Mucosa of descending colon (tissue), 3 donors: ENCODE data around the gene FAM120AOS. TPM values are rescaled to one million over a fixed set of nuclear protein-coding genes. Genes with fewer than 3 reads are reported as not detected.

Experiments
- ATAC-seq: fragments of 200-7000 bp; cut with Tn5 transposase; one replicate; pipeline ENCODE4 v1.9.1; 2020; ENCODE audit warnings: mild to moderate bottlenecking, moderate library complexity
- DNase-seq, 3 donors: peaks; one replicate each; pipeline ENCODE4 v3.0.0-alpha.2; 2020
- H3K36me3 ChIP-seq: fragments of 200-600 bp; one replicate; pipeline ENCODE4 v1.8.0; 2021; ENCODE audit warnings: low read depth, mild to moderate bottlenecking
- H3K4me1 ChIP-seq: fragments of 200-600 bp; one replicate; pipeline ENCODE4 v1.8.0; 2021; ENCODE audit warnings: low read depth, mild to moderate bottlenecking
- H3K4me3 ChIP-seq: fragments of 200-600 bp; one replicate; pipeline ENCODE4 v1.8.0; 2021; ENCODE audit warnings: mild to moderate bottlenecking
- H3K9me3 ChIP-seq: fragments of 200-600 bp; one replicate; pipeline ENCODE4 v1.8.0; 2021; ENCODE audit warnings: mild to moderate bottlenecking
- CTCF ChIP-seq: fragments of 200-600 bp; IDR thresholded peaks from one replicate; pipeline ENCODE4 v1.8.0; 2022; ENCODE audit warnings: antibody characterized with exemption, mild to moderate bottlenecking
- intact Hi-C, 2 donors: fragments of 100-400 bp; cut with DNase I in 1 of 2; cut with micrococcal nuclease in 1 of 2; formaldehyde crosslinking; loops; one replicate each; pipeline versions ENCODE4 v1.11.0 to v1.11.1; 2022; cut with DNase I, micrococcal nuclease
- total RNA-seq, 3 donors: library from RNA; stranded (reverse); fragmentation: NEBNext Ultra II Directional in 2 of 3; extraction: Animal tissue kit (Norgen Biotek cat#: 25700) in 2 of 3; gene quantifications; one replicate each; pipeline versions ENCODE4 v1.2.1 to v1.2.4, GENCODE V29; 2021 to 2023
- donor health status: DM: no; HTN: no; CAD: no; lungs with moderate emphysema.
- donor health status: DM: no; HTN: no; CAD: no.
- donor health status: DM: no; HTN: yes; CAD: no.

Gene FAM120AOS
- total RNA-seq, 3 donors from 2014 or later, result 72.0 to 88.4 (median 73.3) TPM

GRCh38 chr9:93492327-93492726, 38.9 kb upstream of the FAM120AOS start:
- no peak for DNase-seq
- no peak for ATAC-seq
- H3K36me3 ChIP-seq, result no peaks in the 10 kb centered on the region
- no peak overlapping the region for H3K4me3 ChIP-seq
- intact Hi-C loops, result no loop called here
- TF ChIP-seq CTCF, result no peak
- peaks cover 11% of the 10 kb centered on the region for H3K4me1 ChIP-seq
- H3K9me3 ChIP-seq, result no peaks in the 10 kb centered on the region

GRCh38 chr9:93491593-93492232, 38.3 kb upstream of the FAM120AOS start:
- H3K4me1 ChIP-seq, result peaks cover 11% of the 10 kb centered on the region
- no peak for TF ChIP-seq CTCF
- no peak overlapping the region for H3K4me3 ChIP-seq
- H3K9me3 ChIP-seq, result no peaks in the 10 kb centered on the region
- intact Hi-C loops, result no loop called here
- H3K36me3 ChIP-seq, result no peaks in the 10 kb centered on the region
- DNase-seq (no peak), ATAC-seq (no peak)

GRCh38 chr9:93488244-93488643, 34.9 kb upstream of the FAM120AOS start:
- no peak for ATAC-seq
- H3K4me3 ChIP-seq, result no peak overlapping the region
- H3K36me3 ChIP-seq, result no peaks in the 10 kb centered on the region
- H3K4me1 ChIP-seq, result peaks cover 11% of the 10 kb centered on the region
- DNase-seq, result no peak
- intact Hi-C loops, result no loop called here
- no peak for TF ChIP-seq CTCF
- no peaks in the 10 kb centered on the region for H3K9me3 ChIP-seq

- peaks cover 1% of the 10 kb centered on the region for H3K4me1 ChIP-seq
- H3K9me3 ChIP-seq, result no peaks in the 10 kb centered on the region
- H3K4me3 ChIP-seq, result no peak overlapping the region
- ATAC-seq (no peak), DNase-seq (no peak)
- no peaks in the 10 kb centered on the region for H3K36me3 ChIP-seq
- intact Hi-C loops, result no loop called here
- no peak for TF ChIP-seq CTCF
Observed at GRCh38 chr9:93486268-93486667, 32.9 kb upstream of the FAM120AOS start.

GRCh38 chr9:93483497-93483896, 30.1 kb upstream of the FAM120AOS start:
- no peak for DNase-seq
- intact Hi-C loops, result no loop called here
- no peak overlapping the region for H3K4me3 ChIP-seq
- ATAC-seq, result no peak
- no peaks in the 10 kb centered on the region for H3K4me1 ChIP-seq
- no peaks in the 10 kb centered on the region for H3K9me3 ChIP-seq
- no peaks in the 10 kb centered on the region for H3K36me3 ChIP-seq
- no peak for TF ChIP-seq CTCF
